A549 treated with CORT108297 at 1 μM for 4 hours (cell line): ENCODE data around the gene DENR. TPM values are rescaled to one million over a fixed set of nuclear protein-coding genes. Genes with fewer than 3 reads are reported as not detected.

Source experiments
- total RNA-seq: library from RNA; stranded (reverse); fragments of 200-300 nt; extraction: Qiagen RNA extraction; gene quantifications from 5 replicates; pipeline ENCODE4 v1.2.3, GENCODE V29; 2022

DENR gene, protein sequence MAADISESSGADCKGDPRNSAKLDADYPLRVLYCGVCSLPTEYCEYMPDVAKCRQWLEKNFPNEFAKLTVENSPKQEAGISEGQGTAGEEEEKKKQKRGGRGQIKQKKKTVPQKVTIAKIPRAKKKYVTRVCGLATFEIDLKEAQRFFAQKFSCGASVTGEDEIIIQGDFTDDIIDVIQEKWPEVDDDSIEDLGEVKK
- total RNA-seq: 54.1 to 70.8 TPM (median 55.3 TPM) in 5 replicates

DNA sequence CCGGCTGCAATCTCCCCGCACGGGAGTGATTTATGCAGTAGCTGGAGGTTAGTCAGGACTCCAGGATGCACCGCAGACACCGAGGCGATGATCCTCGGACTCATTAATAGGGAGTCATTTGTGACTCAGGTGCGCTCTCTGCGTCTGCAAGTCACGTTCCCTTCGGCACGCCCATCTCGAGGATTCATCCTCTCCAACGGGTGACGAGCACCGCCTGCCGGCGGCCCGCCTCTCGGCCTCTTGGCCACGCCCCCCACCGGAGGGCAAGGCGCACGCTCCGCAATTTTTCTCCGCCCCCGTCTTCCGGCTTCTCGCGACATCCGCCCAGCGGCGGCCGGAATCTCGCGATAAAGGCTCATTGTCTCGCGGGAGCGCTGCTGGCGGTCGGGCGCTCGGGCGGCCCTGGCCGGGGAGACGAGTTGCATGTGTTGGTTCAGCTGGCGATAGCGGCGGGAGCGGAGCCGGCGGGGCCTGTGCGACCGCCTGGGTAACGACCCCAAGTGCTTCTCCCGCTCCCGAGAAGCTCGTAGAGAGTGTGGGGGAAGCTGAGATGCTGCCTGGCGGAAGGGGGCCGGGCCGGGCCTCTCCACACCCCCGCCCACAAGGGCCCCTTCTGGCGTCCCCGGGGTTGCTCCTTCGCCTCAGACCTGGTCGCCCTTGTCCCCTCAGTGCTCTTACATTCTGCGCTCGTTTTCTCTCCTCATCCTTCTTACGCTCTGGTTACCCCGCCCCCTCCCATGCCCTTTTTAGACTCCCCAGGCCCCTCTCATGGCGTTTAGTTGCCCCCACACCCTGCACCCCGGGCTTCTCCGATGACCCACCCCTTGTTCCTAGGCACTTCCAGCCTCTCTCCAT, at the start of gene DENR:
Gene DENR, plus strand, starts transcription at position 361 of the 855 bp plus-strand sequence. CDS start 878 bp downstream, outside the sequence.

DNA sequence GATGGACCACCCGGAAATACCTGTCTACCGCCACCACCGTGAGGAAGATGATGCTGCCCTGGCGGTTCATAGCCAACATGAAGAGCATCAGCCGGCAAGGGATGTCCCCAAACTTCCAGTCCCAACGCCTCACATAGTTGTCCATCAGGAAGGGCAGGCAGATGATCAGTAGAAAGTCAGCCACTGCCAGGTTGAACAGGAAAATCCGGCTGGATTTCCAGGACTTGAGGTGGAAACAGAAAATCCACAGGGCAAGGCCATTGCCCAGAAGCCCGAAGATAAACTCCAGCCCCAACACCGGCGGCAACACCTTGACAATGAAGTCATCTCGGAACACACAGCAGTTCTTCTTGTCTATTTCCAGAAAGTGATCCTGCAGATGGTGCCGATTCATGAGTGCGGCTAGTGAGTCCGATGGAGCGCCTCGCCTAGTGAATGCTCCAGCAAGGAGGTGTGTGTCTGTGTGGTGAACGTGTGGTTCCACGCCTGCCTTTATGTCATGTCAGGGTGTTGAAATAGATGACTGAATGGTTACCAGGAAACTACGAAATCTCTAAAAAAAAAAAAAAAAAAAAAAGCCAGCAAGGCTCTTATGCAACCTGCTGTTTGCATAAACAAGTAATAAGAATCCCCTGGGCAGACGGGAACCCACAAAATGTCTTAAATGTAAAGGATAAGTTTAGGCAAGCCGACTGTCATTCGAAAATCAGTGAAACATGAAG, 49.6 kb upstream of the DENR start, which contains the start of gene HCAR2:
Gene HCAR2, minus strand, starts transcription at position 468 of the 722 bp plus-strand sequence. Its CDS starts 74 bp downstream, at position 394.

DNA sequence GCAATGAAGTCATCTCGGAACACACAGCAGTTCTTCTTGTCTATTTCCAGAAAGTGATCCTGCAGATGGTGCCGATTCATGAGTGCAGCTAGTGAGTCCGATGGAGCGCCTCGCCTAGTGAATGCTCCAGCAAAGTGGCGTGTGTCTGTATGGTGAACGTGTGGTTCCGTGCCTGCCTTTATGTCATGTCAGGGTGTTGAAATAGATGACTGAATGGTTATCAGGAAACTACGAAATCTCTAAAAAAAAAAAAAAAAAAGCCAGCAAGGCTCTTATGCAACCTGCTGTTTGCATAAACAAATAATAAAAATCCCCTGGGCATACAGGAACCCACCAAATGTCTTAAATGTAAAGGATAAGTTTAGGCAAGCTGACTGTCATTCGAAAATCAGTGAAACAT, 36.0 kb upstream of the DENR start, which contains the start of gene HCAR3:
Gene HCAR3, minus strand, starts transcription at position 154 of the 400 bp plus-strand sequence. Its CDS starts 74 bp downstream, at position 80.

DNA sequence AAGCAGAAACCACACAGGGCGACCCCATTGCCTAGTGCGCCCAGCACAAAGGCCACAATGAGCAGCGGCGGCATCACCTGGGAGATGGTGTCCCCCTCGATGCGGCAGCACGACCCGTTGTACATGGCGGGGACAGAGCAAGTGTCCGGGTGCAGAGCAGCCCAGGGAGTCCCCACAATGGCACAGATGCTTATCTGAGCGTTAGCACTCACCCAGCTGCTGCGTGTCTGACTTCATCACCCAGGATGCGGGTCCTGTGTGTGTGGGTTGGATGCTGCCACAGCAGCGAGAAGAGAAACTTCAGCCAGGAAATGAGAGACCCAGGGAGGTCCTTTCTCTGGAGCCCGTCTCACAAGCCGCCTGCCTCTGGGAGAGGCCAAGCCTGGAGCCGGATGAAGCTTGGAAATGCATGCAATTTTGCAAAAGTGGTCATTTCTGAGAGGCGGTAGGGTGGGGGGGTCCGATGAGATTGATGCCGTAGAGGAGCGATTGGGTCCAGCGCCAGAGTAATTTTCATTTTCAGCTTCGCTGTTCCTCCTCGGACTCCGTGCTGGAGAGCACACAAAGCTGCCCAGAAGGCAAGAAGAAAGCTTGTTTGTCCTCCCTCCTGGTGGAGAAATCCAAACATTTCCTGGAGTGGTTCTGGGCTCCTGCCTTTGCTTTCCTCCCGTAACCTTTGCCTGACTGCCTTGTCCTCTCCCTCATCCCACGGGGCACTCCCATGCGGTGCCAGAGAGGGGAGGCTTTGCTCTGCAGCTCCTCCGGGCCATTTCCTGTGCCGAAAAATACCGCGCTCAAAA, 22.2 kb upstream of the DENR start, which contains the start of gene HCAR1:
Gene HCAR1, minus strand, starts transcription at position 630 of the 800 bp plus-strand sequence. Its CDS starts 505 bp downstream, at position 125.

Other genes with a start within 250 kb of the DENR start
- 41.5 to 76.5 TPM (median 53.3 TPM) in 5 replicates for gene RSRC2, start 225.9 kb upstream of the DENR start, total RNA-seq
- 22.1 to 24.1 TPM (median 23.3 TPM) in 5 replicates for gene KNTC1, start 225.6 kb upstream of the DENR start, total RNA-seq
- 0.09 to 0.29 TPM (median 0.16 TPM) in 5 replicates for gene HCAR2, start 49.5 kb upstream of the DENR start, total RNA-seq
- 0.06 to 0.22 TPM (median 0.08 TPM) in 5 replicates for gene HCAR3, start 36.0 kb upstream of the DENR start, total RNA-seq
- gene HCAR1, start 22.0 kb upstream of the DENR start, total RNA-seq: 0.01 to 0.06 TPM (median 0.02 TPM) in 5 replicates
- gene CCDC62, start 21.7 kb downstream of the DENR start, total RNA-seq: 0.03 to 0.21 TPM (median 0.07 TPM) in 5 replicates
- 12.4 to 17.1 TPM (median 14.5 TPM) in 5 replicates for gene HIP1R, start 82.6 kb downstream of the DENR start, total RNA-seq
- 28.7 to 33.9 TPM (median 32.2 TPM) in 5 replicates for gene VPS37B, start 143.3 kb downstream of the DENR start, total RNA-seq
- gene ABCB9, start 213.6 kb downstream of the DENR start, total RNA-seq: 6.9 to 10.7 TPM (median 8.5 TPM) in 5 replicates
- 12.3 to 19.1 TPM (median 17.4 TPM) in 5 replicates for gene OGFOD2, start 222.4 kb downstream of the DENR start, total RNA-seq
- 202 to 253 TPM (median 246 TPM) in 5 replicates for gene ARL6IP4, start 227.9 kb downstream of the DENR start, total RNA-seq